MM.1S (cell line): ENCODE data around the gene EPB41.

Experiments
- CTCF ChIP-seq: fragments of 300-600 bp; sonication (generic); IDR thresholded peaks from 2 replicates; pipeline ENCODE4 v1.5.1; 2016; ENCODE audit warnings: antibody characterized with exemption, low read length, mixed read lengths
- EZH2 ChIP-seq: fragments of 300-600 bp; sonication (generic); optimal IDR thresholded peaks from 2 replicates; pipeline ENCODE3; 2017; ENCODE audit warnings: low read depth, mild to moderate bottlenecking, antibody characterized with exemption, low read length, mixed read lengths
- EZH2phosphoT487 ChIP-seq: fragments of 300-600 bp; sonication (generic); IDR thresholded peaks from 2 replicates; pipeline ENCODE4 v1.6.1; 2018; ENCODE audit warnings: antibody characterized with exemption, low read length

- no peak for TF ChIP-seq CTCF
- no peak for TF ChIP-seq EZH2phosphoT487
- TF ChIP-seq EZH2 = no peak
Observed at GRCh38 chr1:28983509-28984310, 69.3 kb downstream of the EPB41 start.
